Ishikawa (cell line): ENCODE results near the gene CELF2.

Source experiments
- CEBPB ChIP-seq: IDR thresholded peaks from 2 replicates; pipeline ENCODE4 v1.6.1; 2012
- CREB1 ChIP-seq: IDR thresholded peaks from 2 replicates; pipeline ENCODE4 v1.6.1; 2012; ENCODE audit warnings: low read depth
- EGR1 ChIP-seq: IDR thresholded peaks from 2 replicates; pipeline ENCODE4 v1.6.1; 2012
- EP300 ChIP-seq: IDR thresholded peaks from 2 replicates; pipeline ENCODE4 v1.6.1; 2012; ENCODE audit warnings: borderline replicate concordance
- FOXM1 ChIP-seq: IDR thresholded peaks from 2 replicates; pipeline ENCODE4 v1.6.1; 2012; ENCODE audit warnings: low read depth, borderline replicate concordance
- NFIC ChIP-seq: IDR thresholded peaks from 2 replicates; pipeline ENCODE4 v1.6.1; 2012
- RAD21 ChIP-seq: IDR thresholded peaks from 2 replicates; pipeline ENCODE4 v1.6.1; 2012; ENCODE audit warnings: low read depth
- TAF1 ChIP-seq: IDR thresholded peaks from 2 replicates; pipeline ENCODE4 v1.6.1; 2012; ENCODE audit warnings: low read depth, mild to moderate bottlenecking
- TCF12 ChIP-seq: IDR thresholded peaks from 2 replicates; pipeline ENCODE4 v1.6.1; 2012; ENCODE audit warnings: low read depth
- TEAD4 ChIP-seq: IDR thresholded peaks from 2 replicates; pipeline ENCODE4 v1.6.1; 2012
- YY1 ChIP-seq: IDR thresholded peaks from 2 replicates; pipeline ENCODE4 v1.6.1; 2012; ENCODE audit warnings: low read depth
- ZBTB7A ChIP-seq: IDR thresholded peaks from 2 replicates; pipeline ENCODE4 v1.6.1; 2012; ENCODE audit warnings: low read depth
- TF ChIP-seq, protein P1 (sequence below): IDR thresholded peaks from 2 replicates; pipeline ENCODE4 v1.6.1; 2012; ENCODE audit warnings: low read depth, mild to moderate bottlenecking
- TF ChIP-seq, protein P2 (sequence below): IDR thresholded peaks from 2 replicates; pipeline ENCODE4 v1.6.1; 2012
- TF ChIP-seq, protein P3 (sequence below): IDR thresholded peaks from 2 replicates; pipeline ENCODE4 v1.6.1; 2012

CELF2 gene

DNA sequence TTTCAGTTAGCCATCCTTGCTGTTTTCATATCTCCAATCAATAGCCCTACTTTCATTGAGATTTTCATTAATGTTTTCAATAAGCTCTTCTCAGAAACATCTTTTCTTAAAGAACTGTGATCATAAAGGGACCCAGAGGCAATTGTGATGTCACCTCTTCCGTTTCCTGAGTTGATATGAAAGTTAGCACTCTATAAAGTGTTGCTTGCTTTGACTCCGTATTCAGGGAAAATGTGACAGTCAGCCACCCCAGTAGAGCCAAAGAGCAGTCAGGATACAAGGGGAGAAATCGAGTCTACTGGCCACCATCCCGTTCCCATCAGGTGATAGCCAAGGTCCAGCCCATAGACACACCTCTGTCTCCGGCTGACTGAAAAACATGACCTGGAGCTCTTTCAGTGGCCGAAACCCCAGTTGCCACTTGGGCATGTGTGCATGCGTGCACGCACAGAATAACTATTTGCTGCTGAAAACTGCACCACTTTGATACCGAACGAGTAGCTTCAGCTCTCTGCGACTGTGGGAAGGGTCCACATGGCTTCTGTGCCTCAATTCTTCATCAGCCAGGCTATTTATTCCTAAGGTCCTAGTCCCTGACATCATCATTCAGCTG is 302.4 kb downstream of the CELF2 start:
- no peak for TF ChIP-seq NFIC
- TF ChIP-seq, protein P1, sequence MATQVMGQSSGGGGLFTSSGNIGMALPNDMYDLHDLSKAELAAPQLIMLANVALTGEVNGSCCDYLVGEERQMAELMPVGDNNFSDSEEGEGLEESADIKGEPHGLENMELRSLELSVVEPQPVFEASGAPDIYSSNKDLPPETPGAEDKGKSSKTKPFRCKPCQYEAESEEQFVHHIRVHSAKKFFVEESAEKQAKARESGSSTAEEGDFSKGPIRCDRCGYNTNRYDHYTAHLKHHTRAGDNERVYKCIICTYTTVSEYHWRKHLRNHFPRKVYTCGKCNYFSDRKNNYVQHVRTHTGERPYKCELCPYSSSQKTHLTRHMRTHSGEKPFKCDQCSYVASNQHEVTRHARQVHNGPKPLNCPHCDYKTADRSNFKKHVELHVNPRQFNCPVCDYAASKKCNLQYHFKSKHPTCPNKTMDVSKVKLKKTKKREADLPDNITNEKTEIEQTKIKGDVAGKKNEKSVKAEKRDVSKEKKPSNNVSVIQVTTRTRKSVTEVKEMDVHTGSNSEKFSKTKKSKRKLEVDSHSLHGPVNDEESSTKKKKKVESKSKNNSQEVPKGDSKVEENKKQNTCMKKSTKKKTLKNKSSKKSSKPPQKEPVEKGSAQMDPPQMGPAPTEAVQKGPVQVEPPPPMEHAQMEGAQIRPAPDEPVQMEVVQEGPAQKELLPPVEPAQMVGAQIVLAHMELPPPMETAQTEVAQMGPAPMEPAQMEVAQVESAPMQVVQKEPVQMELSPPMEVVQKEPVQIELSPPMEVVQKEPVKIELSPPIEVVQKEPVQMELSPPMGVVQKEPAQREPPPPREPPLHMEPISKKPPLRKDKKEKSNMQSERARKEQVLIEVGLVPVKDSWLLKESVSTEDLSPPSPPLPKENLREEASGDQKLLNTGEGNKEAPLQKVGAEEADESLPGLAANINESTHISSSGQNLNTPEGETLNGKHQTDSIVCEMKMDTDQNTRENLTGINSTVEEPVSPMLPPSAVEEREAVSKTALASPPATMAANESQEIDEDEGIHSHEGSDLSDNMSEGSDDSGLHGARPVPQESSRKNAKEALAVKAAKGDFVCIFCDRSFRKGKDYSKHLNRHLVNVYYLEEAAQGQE, result no peak
- no peak for TF ChIP-seq YY1
- TF ChIP-seq TCF12, result no peak
- no peak for TF ChIP-seq EGR1
- no peak for TF ChIP-seq FOXM1
- TF ChIP-seq RAD21, result no peak
- TF ChIP-seq, protein P2, sequence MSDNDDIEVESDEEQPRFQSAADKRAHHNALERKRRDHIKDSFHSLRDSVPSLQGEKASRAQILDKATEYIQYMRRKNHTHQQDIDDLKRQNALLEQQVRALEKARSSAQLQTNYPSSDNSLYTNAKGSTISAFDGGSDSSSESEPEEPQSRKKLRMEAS, result no peak
- TF ChIP-seq EP300, result no peak
- no peak for TF ChIP-seq CEBPB
- no peak for TF ChIP-seq CREB1
- TF ChIP-seq ZBTB7A, result no peak
- TF ChIP-seq, protein P3, sequence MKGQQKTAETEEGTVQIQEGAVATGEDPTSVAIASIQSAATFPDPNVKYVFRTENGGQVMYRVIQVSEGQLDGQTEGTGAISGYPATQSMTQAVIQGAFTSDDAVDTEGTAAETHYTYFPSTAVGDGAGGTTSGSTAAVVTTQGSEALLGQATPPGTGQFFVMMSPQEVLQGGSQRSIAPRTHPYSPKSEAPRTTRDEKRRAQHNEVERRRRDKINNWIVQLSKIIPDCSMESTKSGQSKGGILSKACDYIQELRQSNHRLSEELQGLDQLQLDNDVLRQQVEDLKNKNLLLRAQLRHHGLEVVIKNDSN, result no peak
- TF ChIP-seq TAF1, result no peak
- no peak for TF ChIP-seq TEAD4

DNA sequence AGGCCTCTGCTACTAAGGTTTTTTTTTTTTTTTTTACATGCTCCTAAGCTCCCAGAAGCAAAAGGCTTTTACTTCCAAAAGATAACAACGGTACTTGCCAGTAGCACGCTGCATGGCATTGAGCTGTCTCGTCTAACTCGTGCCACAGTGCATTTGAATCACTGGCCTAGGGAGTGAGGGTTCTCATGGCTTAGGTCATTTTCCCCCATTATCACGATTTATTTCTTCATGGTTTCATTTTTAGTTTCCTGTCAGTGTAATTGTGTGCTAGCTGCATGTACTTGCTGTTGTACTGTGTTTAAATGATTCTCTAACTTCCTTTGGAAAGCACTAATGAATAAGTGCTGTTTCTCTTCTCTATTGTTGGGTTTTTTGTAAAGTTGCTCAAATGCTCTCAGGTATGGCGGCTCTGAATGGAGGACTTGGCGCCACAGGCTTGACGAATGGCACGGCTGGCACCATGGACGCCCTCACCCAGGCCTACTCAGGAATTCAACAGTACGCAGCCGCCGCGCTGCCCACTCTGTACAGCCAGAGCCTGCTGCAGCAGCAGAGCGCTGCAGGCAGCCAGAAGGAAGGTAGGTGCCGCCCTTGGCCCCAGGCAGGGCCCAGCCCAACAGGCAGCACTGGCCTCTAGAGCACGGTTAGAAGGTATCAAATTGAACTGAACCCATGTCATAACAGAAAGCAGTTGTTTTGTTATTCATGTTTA is 303.3 kb downstream of the CELF2 start:
- TF ChIP-seq YY1, result no peak
- TF ChIP-seq, protein P1, result no peak
- no peak for TF ChIP-seq EP300
- no peak for TF ChIP-seq FOXM1
- TF ChIP-seq TCF12, result no peak
- TF ChIP-seq ZBTB7A, result no peak
- TF ChIP-seq, protein P2, result no peak
- TF ChIP-seq CREB1, result no peak
- TF ChIP-seq, protein P3, result no peak

DNA sequence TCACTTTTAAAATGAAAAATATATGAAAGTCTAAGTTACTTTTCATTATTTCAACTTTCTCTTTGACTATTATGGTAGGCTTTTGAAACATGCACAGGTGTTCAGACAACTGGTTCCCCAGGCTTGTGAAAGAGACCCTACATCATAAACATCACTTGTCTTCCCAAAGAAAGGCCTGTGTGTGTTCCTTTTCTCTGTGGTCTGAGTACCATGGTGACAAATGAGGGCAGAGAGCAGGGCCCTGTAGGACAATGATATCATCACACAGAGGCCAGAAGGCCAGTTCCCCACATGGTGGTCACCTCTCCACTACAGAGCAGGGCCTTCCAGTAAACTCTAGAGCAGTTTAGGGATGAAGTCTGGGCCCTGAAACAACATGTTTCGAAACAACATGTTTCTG is 305.0 kb downstream of the CELF2 start:
- TF ChIP-seq, protein P3, result no peak
- TF ChIP-seq CEBPB (no peak), RAD21 (no peak), FOXM1 (no peak), TAF1 (no peak), EP300 (no peak), YY1 (no peak), CREB1 (no peak)
- TF ChIP-seq, protein P1, result no peak
